Skeletal muscle tissue (tissue), 4 donors: ENCODE data around the gene KLK10. TPM values are rescaled to one million over a fixed set of nuclear protein-coding genes. Genes with fewer than 3 reads are reported as not detected.

Source experiments
- H3K27ac ChIP-seq: one replicate; pipeline ENCODE4 v1.7.0; 2013; ENCODE audit warnings: mild to moderate bottlenecking, low read depth, low read length, inconsistent platforms
- H3K27me3 ChIP-seq, 3 donors: one replicate each; pipeline ENCODE4 v1.7.0; 2013; ENCODE audit warnings: low read length in 3 of 3; ENCODE audit not compliant: control insufficient read depth in 3 of 3, insufficient read depth in 3 of 3
- H3K36me3 ChIP-seq, 3 donors: one replicate each; pipeline ENCODE4 v1.7.0; 2013; ENCODE audit warnings: low read length in 3 of 3; ENCODE audit not compliant: control insufficient read depth in 3 of 3, insufficient read depth in 3 of 3
- H3K4me1 ChIP-seq, 3 donors: one replicate each; pipeline ENCODE4 v1.7.0; 2013; ENCODE audit warnings: low read length in 3 of 3, mild to moderate bottlenecking in 3 of 3; ENCODE audit not compliant: control insufficient read depth in 3 of 3, insufficient read depth in 3 of 3
- H3K4me3 ChIP-seq, 3 donors: one replicate each; pipeline ENCODE4 v1.7.0; 2013; ENCODE audit warnings: low read length in 3 of 3
- H3K9ac ChIP-seq, 3 donors: one replicate each; pipeline ENCODE4 v1.7.0; 2013; ENCODE audit warnings: low read length in 3 of 3, mild to moderate bottlenecking in 3 of 3, moderate library complexity in 2 of 3, low read depth in 1 of 3
- H3K9me3 ChIP-seq, 3 donors: one replicate each; pipeline ENCODE4 v1.7.0; 2013; ENCODE audit warnings: low read length in 3 of 3; ENCODE audit not compliant: control insufficient read depth in 3 of 3
- total RNA-seq: library from RNA; depleted of rRNA; stranded (reverse); fragments of >200 nt; gene quantifications from one replicate; pipeline ENCODE4 v1.2.3, GENCODE V29; 2014
- donor health status: Osteomylitis.

The KLK10 gene
- total RNA-seq, 1 donor from 2014 or later: under 0.01 TPM

DNA sequence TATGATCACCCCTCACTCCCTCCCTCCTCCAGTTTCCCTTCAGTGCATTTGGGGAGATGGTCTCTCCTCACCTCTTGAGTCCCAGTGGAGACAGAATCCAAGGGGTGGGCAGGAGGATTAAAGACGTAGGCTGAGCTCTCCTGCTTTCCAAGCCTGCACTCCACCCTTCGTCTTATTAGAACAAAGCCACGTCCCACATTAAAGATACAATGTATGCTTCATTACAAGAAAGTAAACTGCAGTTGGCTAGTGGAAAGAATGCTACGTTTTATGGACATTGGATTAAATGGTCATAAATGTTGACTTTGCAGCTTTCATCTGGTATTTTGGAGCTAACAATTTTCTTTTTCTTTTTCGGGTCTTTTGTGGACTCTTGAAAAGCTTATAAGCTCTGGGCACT lies 8.4 kb upstream of the KLK10 start:
- Histone ChIP-seq H3K4me3 (no peak overlapping the region), H3K36me3 (no peaks in the 10 kb centered on the region), H3K9ac (no peak overlapping the region)

DNA sequence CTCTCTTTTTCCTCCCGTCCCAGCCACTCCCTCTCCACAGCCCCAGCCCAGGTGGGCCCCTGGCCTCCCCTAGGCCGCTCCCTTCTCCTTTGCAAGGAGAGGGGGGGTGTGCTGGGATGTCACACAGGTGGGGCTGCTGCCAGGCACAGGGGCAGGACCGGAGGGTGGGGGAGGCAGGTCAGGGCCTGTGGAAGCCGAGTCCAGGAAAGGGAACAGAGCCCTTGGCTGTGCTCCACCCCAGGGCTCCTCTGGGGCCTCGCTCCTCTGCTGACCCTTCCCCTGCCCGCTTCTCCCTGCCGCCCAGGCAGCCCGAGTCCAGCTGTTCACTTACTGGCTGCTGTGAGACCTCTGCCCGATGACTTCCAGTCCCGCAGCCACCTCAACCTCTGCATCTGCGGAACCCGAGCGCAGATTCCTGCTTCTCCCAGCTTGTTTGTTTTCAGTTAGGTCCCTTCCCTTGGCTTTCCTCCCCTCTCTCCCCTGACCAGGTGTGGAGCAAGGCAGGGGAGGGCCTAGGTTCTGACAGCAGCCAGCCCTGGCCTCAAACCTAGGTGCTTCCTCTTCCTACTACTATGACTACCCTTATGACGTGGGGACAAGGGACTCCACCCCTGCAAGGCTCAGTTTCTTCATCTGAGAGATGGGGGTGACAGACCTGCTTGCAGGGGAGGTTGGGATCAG lies 7.8 kb upstream of the KLK10 start:
- H3K27me3 ChIP-seq: peaks cover 10 to 41% (median 19%) of the 10 kb centered on the region in 3 donors
- no peak overlapping the region for H3K4me3 ChIP-seq

More for the DNA sequence above, 8.4 kb upstream of the KLK10 start:
- Histone ChIP-seq H3K9me3 (peaks cover 0 to 5% (median 0%) of the 10 kb centered on the region in 3 donors), H3K27me3 (peaks cover 10 to 35% (median 18%) of the 10 kb centered on the region in 3 donors), H3K27ac (no peak overlapping the region), H3K4me1 (no peaks in the 10 kb centered on the region)

DNA sequence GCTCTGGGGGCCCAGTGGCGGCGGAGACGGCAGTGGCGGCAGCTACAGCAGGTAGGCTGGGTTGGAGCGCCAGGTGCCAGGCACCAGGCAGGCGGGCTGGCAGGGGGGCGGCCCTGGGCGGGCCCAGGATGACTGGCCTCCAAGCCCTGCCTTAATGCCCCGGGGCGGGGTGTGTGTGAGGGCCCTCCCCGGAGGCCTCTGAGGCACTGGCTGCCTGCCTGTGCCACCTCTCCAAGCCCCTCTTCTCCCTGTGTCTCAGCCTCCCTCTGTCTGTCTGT lies 7.0 kb upstream of the KLK10 start, which contains the start of gene KLK11:
Gene KLK11 (minus strand): TSS at position 63 of the 278 bp plus-strand sequence. CDS start 985 bp downstream, outside the sequence.
- Histone ChIP-seq H3K4me1 (no peaks in the 10 kb centered on the region), H3K9ac (no peak within 1 kb of the TSS), H3K4me3 (no peak within 1 kb of the TSS), H3K9me3 (peaks cover 0 to 3% (median 0%) of the 10 kb centered on the region in 3 donors), H3K27me3 (peaks cover 10 to 41% (median 19%) of the 10 kb centered on the region in 3 donors), H3K36me3 (no peaks in the 10 kb centered on the region), H3K27ac (no peak within 1 kb of the TSS)

More for the DNA sequence above, 7.8 kb upstream of the KLK10 start:
- Histone ChIP-seq H3K4me1 (no peaks in the 10 kb centered on the region), H3K9ac (no peak overlapping the region), H3K9me3 (peaks cover 0 to 5% (median 0%) of the 10 kb centered on the region in 3 donors), H3K27ac (no peak overlapping the region), H3K36me3 (no peaks in the 10 kb centered on the region)

DNA sequence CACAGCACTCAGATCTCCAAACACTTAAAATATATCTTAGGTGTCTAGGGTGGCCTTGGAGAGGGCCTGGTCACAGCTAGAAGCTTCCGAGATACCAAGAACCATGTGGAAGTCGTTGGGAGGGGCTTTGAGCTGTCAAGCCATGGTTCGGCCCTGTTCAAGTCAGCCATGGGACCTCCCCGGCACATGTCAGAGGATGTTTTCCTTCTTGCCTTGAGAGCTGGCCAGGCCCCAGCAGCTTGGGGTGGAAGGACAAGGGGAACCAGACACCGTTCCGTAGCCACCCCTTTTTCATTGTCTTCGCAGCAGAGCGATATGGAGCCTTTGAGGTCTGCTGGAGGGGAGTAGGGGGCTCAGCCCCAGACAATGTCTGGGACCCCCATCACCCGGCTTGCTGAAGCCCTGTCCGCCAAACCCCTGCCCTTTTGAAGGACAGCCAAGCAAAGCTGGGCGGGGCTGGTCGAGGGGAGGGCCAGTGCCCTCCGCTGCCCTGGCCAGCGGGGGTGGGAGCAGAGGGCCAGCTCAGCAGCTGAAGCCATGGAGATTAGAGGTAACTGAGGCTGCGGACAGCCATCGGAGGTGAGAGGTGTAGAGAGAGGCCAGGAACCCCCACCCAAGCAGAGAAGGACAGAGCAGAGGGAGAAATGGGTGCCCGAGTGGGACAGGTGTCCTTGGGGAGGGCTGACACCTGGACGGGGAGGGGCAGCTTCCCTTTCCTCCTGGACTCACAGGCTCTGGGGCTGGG lies 6.5 kb upstream of the KLK10 start:
- Histone ChIP-seq H3K36me3 (no peaks in the 10 kb centered on the region), H3K27ac (no peak overlapping the region), H3K9me3 (peaks cover 0 to 3% (median 0%) of the 10 kb centered on the region in 3 donors), H3K4me1 (no peaks in the 10 kb centered on the region), H3K4me3 (no peak overlapping the region), H3K27me3 (peaks cover 10 to 41% (median 19%) of the 10 kb centered on the region in 3 donors), H3K9ac (no peak overlapping the region)

DNA sequence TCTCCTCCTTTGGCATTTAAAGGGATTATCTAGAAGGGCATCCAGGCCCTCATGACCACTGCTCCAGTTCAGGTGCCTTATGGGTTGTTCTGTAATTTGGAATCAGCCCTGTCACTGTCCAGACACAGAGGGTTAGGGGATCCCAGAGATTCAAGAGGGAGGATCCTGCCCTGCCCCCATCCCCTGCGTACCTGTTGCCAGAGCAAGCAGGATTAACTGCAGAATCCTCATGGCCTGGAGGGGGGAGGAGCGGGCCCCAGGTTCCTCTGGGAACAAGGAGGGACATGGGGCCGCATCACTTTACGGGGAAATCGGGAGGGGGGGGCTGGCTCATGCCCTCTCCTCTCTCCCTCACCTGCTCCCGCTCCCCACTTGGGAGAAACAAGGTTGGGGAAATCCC lies 5.9 kb upstream of the KLK10 start:
- H3K9me3 ChIP-seq: peaks cover 0 to 3% (median 0%) of the 10 kb centered on the region in 3 donors
- no peak overlapping the region for H3K9ac ChIP-seq
- H3K4me1 ChIP-seq: no peaks in the 10 kb centered on the region
- no peak overlapping the region for H3K4me3 ChIP-seq
- no peaks in the 10 kb centered on the region for H3K36me3 ChIP-seq
- peaks cover 10 to 38% (median 19%) of the 10 kb centered on the region in 3 donors for H3K27me3 ChIP-seq
- H3K27ac ChIP-seq: no peak overlapping the region

DNA sequence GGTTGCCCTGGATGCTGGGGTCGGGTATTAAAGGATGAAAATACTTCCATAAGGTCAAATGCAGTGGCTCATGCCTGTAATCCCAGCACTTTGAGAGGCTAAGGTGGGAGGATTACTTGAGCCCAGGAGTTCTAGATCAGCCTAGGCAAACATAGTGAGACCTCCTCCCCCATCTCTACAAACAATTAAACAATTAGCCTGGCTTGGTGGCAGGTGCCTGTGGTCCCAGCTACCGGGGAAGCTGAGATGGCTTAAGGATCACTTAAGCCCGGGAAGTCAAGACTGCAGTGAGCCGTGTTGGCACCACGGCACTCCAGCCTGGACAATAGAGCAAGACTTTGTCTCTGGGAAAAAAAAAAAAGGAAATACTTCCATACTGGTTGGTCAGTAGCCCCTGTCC lies 5.4 kb upstream of the KLK10 start:
- Histone ChIP-seq H3K36me3 (no peaks in the 10 kb centered on the region), H3K4me1 (no peaks in the 10 kb centered on the region), H3K9me3 (peaks cover 0 to 3% (median 0%) of the 10 kb centered on the region in 3 donors), H3K4me3 (no peak overlapping the region), H3K9ac (no peak overlapping the region), H3K27ac (no peak overlapping the region), H3K27me3 (peaks cover 15 to 40% (median 22%) of the 10 kb centered on the region in 3 donors)

DNA sequence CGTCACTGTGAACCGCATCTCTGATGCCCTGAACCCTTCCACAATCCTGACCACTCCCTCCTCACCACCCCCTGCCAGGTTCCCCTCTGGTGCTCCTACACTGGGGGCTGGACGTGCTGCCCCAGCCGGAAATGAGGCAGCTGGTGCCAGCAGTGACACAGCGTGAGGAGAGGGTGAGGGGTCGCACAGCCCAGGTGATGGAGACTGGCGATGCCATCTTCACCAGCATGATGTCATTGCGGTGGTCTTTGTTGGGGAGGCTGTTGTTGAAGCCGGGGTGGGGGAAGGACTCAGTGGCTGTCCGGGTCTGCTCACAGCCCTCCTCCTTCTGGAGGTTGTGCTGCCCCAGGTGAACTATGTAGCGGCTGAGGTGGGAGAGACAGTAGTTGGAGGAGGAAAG lies 4.4 kb upstream of the KLK10 start:
- peaks cover 21 to 47% (median 30%) of the 10 kb centered on the region in 3 donors for H3K27me3 ChIP-seq
- H3K4me1 ChIP-seq: no peaks in the 10 kb centered on the region
- no peak overlapping the region for H3K9ac ChIP-seq
- H3K36me3 ChIP-seq: no peaks in the 10 kb centered on the region
- H3K4me3 ChIP-seq: no peak overlapping the region
- peaks cover 0 to 3% (median 0%) of the 10 kb centered on the region in 3 donors for H3K9me3 ChIP-seq
- H3K27ac ChIP-seq: no peak overlapping the region

DNA sequence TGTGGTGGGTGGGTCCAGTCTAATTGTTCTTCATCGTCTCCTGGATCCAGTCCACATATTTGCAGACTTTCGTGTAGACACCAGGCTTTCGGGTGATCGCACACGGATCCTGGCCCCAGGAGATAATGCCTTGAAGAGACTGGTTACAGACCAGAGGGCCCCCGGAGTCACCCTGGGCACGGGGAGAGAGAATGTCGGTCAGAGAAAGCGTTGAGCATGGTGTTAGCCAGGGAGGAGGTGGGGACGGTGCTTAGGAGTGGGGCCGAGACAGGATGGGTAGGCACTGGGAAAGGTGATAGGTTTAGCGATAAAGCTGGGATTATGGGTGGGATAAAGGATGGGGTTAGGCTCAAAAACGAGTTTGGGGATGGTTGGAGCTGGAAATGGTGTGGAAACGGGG lies 3.0 kb upstream of the KLK10 start:
- no peak overlapping the region for H3K9ac ChIP-seq
- H3K9me3 ChIP-seq: peaks cover 0 to 3% (median 0%) of the 10 kb centered on the region in 3 donors
- peaks cover 24 to 49% (median 27%) of the 10 kb centered on the region in 3 donors for H3K27me3 ChIP-seq
- no peaks in the 10 kb centered on the region for H3K36me3 ChIP-seq
- H3K4me3 ChIP-seq: no peak overlapping the region
- H3K4me1 ChIP-seq: no peaks in the 10 kb centered on the region
- H3K27ac ChIP-seq: no peak overlapping the region

DNA sequence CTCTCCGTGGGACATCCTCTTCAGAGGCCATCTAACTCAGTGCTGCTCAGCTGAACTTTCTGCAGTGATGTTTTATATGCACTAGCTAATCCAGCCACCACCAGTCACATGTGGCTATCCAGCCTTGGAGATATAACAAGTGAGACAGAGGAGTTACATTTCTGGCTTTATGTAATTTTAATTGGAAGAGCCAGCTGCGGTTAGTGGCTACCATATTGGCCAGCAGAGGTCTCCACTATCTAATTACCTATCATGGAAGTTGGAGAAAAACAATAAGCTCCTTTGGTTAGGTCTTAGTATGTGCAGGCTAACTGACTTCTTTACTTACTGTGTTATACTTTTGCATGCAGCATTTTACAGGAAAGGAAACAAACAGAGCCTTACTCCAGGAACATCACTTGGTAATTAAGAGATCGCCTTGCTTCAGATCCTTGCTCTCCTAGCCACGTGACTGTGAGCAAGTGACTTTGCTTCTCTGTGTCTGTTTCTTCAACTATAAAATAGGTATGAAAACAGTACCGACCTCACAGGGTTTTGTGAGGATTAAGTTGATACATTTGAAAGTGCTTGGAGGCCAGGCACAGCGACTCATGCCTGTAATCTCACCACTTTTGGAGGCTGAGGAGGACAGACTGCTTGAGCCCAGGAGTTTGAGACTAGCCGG lies 1.6 kb upstream of the KLK10 start:
- peaks cover 0 to 3% (median 0%) of the 10 kb centered on the region in 3 donors for H3K9me3 ChIP-seq
- no peak overlapping the region for H3K27ac ChIP-seq
- no peak overlapping the region for H3K4me3 ChIP-seq
- no peaks in the 10 kb centered on the region for H3K36me3 ChIP-seq
- no peaks in the 10 kb centered on the region for H3K4me1 ChIP-seq
- peaks cover 30 to 55% (median 30%) of the 10 kb centered on the region in 3 donors for H3K27me3 ChIP-seq
- no peak overlapping the region for H3K9ac ChIP-seq
